Stimulated activated CD8-positive, alpha-beta memory T cell treated with anti-CD3 and anti-CD28 coated beads, Interleukin-15, amount 100 ng/mL, for 1 hour (primary cell): ENCODE data around the gene EVI2B.
"Not testable (repeated sequence)": the region's sequence is repeated elsewhere in the genome, so short reads cannot be mapped to it uniquely, and the experiment has no call there.

Experiments used
- DNase-seq: peaks from one replicate; pipeline ENCODE4 v3.0.0-alpha.2; 2020; ENCODE audit warnings: low read depth

The EVI2B gene

DNA sequence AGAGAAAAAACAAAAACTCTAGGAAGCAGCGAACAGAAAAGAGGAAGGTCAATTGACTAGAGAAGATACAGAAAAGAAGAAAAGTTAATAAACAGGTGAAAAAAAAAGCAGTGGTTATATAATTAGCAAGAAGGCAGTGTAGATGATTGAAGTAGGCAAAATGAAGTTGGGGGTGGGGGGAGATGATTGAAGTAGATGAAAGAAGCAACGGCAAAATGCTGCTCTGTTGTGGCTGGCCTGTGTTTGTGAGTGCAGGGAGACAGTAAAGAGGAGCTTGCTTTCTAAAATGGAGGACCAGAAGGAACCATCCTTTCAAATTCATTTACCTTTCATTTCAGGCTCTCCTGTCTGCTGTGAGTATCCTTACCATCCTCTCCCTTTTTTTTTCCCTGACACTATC lies 3.6 kb downstream of the EVI2B start:
- DNase-seq = peak; percentile 29

DNA sequence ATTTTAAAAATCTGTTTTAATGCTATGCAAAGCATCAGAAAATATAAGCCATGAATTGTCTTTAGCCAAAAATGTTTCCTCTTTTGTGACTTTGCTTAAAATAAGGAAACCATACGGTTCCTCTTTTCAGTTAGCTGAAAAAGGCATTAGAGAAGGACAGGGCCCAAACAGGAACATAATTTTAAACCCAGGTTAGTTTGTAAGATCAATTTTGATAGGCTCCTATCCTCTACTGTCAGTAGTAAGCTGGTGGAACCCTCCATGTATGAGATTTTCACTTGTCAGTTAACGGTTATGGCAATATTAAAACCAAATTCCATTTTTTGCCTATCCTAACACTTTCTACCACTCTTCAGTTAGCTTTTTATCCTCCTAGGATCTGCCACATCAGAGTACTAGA lies 4.3 kb downstream of the EVI2B start:
- no peak for DNase-seq

DNA sequence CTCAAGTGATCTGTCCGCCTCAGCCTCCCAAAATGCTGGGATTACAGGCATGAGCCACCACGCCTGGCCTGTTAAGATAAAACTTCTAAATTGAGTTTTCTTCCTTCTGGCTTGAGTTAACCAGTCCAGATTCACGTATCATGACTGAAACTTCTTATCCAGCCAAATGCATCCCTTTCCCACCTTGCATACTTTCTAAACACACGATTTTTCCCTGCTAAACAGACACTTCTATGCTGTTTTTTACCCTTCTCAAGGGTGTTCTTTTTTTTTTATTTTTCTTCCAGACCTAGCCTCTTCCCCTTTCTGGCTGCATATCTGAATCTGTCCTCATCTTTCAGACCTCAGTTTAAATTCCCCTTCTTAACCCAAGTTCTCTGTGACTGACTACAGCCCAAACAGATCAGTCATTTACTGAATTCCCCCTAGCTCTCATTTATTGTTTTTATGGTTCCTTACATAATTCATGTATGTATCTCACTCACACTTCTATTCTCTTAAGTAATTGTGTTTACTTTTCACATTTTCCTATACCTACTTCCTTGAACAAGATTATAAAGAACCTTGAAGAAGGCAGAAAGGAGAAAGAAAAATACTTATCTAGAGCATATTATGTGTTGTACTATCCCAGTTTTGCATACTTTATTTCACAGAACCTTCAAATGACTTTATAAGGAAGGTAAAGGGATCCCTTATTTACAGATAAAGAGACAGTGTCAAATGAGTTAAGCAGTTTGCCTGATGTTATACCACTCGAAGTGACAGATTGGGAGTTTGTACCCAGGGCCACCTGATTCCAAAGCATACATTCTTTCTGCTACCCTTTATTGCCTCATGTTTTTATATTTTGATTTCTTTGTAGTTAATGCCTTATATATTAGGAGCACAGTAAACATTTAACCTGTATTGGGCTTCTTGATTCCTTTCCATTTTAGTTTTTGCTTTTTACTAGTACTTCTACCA lies 5.2 kb downstream of the EVI2B start:
- no peak for DNase-seq

DNA sequence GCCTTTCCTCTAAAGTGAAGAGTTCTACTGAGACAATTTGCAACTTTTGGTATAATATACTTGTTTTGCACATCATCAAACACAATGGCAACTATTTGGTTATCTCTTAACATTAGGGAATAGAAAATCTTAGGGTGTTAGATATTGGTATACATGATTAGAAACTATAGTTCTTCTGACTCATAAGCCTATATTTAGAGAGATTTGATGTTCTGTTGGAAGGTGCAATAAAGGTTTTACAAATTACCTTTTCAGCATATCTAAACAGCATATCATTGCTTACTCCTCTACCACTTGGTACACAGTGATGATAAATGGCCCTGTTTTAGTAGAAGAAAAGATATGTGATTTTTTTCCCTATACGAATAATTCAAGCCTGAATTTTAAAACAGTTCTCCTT lies 6.2 kb downstream of the EVI2B start:
- no peak for DNase-seq

DNA sequence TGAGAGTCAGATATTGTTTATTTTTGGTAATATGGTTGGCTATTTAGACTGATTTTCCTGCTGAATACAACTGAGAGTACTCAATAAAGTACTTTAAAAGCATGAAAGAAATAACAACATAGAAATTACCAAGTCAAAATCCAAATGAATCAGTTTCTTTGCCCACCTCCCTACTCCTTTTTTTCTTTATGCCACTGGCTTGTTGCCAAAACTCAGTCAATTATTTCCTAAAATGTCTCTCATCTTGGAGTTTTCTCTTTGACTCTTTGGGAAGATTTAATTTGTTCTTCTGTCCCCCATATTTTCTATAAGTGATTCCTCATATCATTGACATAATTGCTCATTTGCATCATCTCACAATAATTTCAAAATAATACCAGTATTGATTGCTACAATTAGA lies 14.2 kb downstream of the EVI2B start:
- DNase-seq = no peak

DNA sequence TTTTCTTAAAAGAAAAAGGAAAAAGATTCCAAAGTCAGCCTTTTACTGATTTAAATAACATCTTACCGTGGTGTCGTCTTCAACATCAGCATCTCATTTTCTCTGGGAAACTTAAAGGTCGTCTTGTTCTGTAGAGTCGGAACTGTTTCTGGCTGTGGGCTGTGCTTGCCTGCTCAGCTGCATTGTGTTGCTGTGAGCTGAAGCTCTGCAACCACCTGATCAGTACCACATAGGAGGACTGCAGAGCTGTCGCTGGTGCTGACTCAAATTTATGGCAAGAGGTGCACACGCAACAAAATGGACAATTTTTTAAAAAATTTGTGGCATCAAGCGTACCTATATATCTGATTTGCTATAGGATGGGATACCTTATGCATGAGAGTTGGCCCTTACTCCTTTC lies 16.8 kb downstream of the EVI2B start, which contains the start of gene OMG:
TSS of gene OMG (minus strand) at position 150 of the 400 bp plus-strand sequence. CDS start 908 bp downstream, outside the sequence.
- no peak for DNase-seq

DNA sequence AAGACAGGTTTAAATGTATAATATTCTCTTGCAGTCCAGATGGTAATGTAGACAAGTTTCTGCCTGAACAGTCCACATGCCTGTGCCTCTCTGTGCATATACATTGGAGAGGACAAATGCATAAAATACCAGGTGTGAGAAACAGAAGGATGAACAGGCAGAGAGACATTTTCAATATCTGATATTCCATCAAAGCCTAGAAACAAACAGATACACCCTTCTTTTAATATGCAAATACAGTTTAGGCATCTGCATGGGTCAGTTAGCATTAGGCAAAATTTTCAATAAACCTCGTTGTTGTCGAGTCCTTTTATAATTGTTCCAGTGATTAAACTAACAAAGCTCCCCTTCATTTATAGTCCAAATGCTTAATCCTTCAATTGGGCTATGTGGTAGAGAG lies 17.7 kb downstream of the EVI2B start:
- no peak for DNase-seq

DNA sequence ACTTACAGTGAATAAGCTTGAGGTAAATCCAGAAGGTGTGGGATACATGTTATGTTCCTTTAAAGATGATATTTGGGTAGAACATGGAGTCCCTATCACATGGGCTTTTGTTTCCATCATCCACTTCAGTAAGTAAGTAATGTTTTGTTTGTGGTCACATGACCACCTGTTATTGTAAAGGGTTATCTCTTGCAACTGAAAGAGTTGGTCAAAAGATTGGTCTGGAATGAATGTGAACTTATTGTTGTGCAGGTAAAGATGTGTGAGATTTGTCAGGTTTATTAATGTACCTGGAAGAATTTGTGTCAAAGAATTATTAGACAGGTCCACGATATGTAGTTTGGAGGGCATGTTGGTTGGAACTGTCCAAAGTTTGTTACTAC lies 18.4 kb downstream of the EVI2B start:
- DNase-seq = no peak

DNA sequence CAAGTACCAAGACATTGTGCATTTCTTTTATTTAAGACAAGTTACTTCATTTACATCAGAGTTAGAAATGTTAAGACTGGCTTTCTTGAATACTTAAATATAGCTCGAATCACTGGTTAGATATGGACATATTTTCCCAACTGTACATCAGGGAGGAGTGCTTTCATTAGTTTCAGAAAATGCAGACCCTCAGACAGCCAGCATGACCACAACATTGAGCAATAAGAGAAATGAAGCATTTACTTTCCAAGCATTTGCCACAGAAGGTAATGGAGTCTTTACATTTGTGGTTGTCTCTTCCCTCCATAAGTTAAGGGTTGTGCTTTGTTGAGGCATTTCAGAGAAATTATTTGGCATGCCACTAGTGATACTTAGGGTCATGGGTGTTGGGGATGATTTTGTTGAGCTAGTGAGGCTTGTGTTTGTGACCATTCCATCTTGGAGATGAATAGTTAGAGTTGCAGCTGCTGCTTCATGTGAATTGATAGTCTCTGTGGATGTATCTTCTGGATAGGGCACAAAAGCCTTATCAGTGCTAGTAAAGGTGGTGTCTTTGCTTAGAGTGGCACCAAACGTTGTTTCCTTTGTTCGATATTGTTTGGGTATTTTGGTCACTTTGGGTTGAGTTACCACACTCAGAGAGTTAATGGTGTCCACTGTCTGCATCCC lies 18.9 kb downstream of the EVI2B start:
- DNase-seq = no peak

DNA sequence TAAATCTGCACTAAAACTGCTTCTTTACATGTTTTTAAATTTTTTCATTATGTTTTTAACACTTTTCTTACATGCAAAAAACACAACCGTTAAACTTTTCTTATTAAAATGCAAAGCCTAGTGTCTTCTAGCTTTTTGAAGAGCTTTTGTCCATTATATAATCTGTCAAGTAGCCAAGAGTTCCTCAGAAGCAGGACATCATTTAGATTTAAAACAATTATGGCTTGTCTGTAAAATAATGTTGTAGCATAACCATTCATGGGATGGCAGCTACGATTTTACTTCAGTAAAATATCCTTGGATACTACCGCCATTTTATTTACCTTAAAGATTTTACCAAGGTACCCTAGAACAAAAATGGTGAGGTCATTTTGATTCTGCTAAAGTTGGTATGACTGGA lies 19.6 kb downstream of the EVI2B start:
- DNase-seq = no peak

DNA sequence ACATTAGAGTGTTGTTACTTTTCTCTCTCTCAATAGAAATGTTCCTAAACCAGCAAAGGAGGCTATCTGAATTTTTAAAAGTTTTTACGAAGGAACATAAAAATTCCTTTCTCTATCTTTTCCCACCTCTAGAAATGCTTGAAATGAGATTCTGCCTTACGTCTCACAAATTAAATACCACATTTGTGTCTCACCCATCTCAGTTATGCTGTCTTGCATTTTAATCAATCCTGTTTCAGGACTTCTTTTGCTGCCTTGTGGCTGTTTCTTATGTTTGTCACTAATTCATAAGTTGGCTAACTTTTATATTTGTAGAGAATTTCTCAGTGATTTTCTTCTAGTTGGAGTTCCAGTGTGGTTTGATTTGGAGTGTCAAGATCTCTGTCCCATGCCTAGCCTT lies 20.3 kb downstream of the EVI2B start:
- no peak for DNase-seq

DNA sequence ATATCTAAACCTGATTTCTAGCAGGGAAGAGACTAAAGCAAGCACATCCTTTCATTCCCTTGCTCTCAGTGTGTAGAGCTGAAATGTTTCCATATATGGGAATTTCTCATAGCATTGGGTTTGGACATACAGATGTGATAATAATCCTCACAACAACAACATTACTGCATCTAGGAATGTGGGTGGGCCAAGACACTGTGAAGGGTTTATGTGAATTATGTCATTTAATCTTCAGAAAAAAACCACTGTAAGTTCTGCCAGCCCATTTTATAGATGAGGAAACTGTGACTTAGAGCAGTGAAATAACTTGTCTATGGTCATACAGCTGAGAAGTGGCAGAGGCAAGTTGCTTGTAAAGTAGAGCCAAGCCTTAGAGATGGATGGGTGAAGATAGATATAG lies 22.0 kb downstream of the EVI2B start:
- DNase-seq = no peak

DNA sequence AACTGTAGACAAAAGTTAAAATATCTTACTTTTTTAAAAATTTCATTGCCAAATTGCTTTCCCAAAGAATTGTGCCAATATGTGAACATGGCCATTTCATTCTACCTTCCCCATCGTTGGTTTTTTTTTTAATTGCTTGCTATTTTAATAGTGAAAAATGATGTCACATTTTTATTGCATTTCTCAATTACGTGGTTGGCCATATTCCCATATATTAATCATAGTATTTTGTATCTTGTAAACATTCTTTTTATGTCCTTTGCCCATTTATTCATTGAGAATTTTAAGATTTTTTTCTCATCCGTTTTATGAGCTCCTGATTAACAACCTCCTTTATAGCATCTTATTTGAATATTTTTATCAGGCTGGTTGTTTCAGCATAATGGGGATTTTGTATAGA lies 24.1 kb downstream of the EVI2B start:
- DNase-seq = no peak

DNA sequence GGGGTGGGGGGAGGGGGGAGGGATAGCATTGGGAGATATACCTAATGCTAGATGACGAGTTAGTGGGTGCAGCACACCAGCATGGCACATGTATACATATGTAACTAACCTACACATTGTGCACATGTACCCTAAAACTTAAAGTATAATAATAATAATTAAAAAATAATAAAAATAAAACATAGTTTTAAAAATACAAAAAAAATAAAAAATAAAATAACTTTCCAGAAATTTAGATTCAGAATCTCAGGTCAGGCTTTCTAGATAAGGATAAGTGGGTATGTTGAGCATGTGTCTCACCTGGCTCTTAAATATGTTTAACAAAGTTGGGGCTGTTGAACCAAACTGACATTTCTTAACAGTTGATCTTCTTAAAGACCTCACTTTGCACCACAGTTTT lies 25.9 kb downstream of the EVI2B start:
- not testable (repeated sequence) for DNase-seq

DNA sequence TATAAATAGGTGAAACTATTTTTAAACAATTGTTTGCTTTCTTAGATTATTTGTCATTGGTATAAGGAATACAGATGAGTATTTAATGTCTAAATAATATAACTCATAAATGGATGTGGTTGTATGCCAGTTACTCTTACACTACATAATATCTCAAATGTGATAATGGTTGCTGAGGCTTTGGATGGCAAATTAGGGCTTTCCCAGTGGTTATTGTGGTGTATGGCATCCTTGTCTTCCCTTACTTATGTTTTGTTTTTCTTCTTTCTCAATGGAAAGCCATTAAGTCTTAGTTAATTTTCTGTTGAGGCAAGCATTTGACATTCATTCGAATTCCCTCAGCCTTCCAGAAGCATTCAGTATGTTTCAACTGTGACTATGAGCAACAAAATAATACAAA lies 27.3 kb downstream of the EVI2B start:
- no peak for DNase-seq

DNA sequence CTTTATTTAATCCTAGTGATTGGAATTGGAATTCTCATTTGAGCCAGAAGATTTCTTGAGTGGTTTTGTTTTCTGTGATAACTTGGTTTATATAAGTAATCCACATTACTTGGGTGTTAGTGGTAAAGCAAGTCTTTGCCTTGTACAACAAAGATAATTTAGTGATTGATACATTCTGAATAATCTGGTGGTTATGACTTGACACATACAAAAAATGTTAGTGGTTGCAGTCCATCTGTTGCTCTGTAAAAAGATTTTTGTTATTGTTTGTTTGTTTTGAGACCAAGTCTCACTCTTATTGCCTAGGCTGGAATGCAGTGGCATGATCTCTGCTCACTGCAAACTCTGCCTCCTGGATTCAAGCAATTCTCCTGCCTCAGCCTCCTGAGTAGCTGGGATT lies 30.0 kb downstream of the EVI2B start:
- no peak for DNase-seq

DNA sequence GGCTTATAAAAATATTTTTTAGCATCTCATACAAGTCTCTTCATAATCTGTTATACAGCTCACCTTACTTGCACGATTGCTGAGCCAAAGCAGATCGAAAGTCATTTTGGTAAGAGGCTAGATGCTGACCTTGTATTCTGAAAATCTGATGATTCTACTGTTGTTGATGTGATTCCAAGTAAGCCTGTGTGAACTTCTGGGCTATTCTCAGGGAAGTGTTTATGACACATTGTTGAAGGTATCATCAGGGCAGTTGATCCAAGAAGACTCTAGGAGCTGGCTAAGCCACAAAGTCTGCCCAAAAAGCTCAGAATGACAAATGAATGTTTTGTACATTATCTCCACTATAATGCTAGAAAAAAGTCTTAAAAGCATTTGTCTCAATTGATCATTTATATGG lies 32.8 kb downstream of the EVI2B start:
- no peak for DNase-seq

DNA sequence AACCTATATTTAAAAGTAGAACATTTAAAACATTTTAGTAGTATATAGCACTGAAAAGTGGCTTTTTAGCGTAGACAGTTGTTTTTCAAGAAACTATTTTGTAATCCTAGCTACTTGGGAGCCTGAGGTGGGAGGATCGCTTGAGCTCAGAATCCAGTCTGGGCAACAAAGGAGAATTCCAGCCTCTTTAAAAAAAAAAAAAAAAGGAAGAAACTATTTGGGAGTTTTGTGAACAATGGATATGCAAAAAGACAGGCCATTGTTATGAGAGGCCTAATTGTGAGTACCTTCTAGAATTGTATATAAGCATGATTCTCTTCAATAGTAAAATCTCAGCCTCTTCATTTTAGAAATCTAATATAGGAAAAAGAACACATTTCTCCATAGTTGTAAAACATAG lies 34.5 kb downstream of the EVI2B start:
- no peak for DNase-seq

DNA sequence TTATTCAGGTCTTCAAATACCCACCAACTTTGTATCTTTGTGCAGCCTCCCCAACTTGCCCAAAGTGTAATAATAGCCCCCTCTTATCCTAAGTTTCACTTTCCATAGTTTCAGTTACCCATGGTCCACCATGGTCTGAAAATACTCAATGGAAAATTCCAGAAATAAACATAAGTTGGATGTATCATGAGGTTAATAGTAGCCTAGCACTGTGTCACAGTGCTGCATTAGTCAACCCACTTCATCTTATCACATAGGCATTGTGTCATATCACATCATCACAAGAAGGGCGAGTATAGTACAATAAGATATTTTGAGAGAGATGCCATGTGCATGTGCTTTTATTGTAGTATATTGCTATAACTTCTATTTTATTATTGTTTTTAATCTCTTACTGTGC lies 38.7 kb downstream of the EVI2B start:
- no peak for DNase-seq

DNA sequence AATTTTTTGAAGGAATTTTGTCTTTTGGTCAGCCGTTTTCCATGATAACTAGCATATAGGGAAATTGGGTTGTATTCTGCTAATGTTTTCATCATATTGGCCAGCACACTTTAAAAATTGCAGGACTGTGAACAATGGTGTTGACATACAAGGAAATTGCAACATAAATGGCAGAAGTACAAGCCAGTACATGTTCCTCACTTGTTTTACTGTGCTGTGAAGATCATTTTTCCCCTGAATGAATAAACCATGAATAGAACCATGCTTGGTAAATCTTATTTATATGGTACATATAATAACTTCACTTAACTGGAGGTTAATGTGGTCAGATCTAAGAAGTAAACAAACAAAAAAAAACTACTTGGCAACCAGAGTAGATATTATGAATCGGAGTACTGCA lies 39.6 kb downstream of the EVI2B start:
- no peak for DNase-seq

DNA sequence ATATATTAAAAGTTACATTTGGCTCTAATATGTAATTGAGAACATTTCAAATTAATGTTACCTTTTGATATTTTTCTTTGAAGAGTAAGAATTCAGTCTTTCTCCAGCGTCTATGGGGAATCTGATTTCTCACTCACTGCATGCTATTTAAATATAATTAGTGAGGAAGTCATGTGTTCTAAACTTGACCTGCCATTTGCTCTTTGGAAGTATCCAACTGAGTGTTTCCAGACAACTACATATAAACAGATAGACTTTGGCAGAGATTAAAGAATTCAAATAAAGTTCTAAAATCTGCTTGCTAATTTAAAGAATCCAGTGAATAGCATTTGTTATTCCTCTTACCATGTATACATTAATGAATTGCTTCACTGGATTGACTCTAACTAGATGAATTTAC lies 40.3 kb downstream of the EVI2B start:
- no peak for DNase-seq

DNA sequence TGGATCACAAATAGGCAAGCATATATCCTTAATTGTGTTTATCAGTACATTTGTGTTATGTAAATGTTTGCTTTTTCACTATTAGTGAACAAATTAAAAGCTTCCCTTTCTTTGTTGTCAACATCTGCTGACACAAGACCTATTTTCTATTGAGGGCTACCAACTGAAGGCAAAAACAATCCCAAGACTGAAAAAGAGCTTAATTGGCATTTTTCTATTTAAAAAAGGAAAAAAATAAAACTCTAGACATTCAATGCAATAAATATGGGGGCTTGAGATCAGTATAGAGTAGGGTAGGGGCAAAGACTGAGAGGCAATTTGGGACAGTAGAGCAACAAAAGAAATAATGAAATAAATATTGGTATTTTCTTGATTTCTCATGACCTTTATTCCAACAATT lies 41.1 kb downstream of the EVI2B start:
- no peak for DNase-seq

DNA sequence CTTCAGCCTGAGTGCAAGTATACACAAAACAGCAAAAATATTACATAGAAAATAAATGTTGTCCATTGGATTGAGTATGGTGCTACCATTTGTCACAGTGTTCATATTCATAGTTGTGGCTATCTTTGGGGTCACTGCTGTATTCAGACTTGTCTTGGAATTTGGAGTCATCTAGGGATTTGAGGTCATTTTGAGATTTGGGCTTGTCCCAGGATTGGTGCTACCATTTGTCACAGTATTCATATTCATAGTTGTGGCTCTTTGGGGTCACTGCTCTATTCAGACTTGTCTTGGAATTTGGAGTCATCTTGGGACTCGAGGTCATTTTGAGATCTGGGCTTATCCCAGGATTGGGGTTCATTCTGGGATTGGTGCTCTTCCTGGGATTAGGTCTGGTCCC lies 41.6 kb downstream of the EVI2B start:
- no peak for DNase-seq

DNA sequence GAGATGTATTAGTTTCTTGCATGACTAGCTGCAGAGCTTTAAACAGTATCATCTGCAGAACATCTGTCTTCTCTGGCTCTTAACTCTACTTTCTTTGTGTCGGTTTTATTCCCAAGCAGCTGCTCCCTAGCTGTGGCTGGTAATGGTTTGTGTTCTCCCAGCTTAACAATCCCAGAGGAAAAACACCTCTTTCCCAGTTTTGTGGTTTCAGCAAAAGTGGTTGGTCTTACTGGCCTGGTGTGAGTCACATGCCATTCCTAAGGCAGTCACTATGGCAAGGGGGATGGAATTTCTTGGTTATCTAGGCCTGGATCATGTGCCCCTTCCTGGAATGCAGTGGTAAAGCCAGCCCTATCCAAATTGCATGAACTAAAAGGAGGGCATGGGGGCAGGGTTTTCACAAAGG lies 44.3 kb downstream of the EVI2B start:
- DNase-seq = no peak
